GM21717 (cell line): ENCODE measurements around the gene TAC1.
"Not testable (repeated sequence)": the region's sequence is repeated elsewhere in the genome, so short reads cannot be mapped to it uniquely, and the experiment has no call there.

Experiments
- ATAC-seq: cut with Tn5 transposase; IDR thresholded peaks from one replicate; pipeline ENCODE4 v1.9.1; 2021; ENCODE audit warnings: mild to moderate bottlenecking, moderate library complexity; ENCODE audit not compliant: unreplicated experiment

Gene TAC1, protein sequence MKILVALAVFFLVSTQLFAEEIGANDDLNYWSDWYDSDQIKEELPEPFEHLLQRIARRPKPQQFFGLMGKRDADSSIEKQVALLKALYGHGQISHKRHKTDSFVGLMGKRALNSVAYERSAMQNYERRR

DNA sequence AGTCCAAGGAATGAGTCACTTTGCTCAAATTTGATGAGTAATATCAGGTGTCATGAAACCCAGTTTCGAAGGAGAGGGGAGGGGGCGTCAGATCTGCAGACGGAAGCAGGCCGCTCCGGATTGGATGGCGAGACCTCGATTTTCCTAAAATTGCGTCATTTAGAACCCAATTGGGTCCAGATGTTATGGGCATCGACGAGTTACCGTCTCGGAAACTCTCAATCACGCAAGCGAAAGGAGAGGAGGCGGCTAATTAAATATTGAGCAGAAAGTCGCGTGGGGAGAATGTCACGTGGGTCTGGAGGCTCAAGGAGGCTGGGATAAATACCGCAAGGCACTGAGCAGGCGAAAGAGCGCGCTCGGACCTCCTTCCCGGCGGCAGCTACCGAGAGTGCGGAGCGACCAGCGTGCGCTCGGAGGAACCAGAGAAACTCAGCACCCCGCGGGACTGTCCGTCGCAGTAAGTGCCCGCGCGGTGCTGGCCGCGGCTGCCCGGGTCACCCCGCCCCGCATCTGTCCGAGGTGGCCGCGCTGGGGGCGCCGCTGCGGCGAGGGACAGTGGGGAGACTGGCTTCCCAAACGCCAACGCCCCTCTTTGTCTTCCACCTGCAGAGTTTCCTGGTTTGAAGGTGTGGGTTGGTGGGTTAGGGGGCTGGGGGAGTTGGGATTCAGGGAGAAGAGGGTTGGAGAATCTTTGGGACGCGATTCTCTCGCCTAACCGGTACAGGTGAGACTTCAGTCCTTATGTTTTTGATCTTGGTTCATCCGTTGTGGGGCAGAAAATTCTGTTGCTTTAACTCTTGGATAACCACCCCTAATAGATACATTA, at the start of gene TAC1:
TAC1 (plus strand) TSS at position 351 of the 829 bp plus-strand sequence. CDS start 527 bp downstream, outside the sequence.
- ATAC-seq: no peak

DNA sequence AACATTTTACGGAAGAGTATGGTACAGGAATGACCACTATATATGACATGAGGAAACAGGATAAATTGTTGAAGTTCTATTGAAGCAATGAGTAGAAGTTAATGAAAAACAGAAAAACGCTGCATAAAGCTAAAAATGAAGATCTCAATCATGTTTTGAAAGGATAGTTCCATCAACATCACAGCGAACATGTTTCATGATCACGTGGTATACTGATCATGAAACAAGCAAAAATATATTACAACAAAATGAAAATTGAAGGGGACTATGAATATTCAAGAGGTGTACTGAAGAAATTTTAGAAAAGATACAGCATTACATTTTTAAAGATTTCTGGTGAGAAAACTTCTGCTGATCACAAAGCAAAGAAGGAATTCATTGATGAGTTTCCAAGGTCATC, 45.9 kb upstream of the TAC1 start:
- ATAC-seq: no peak

DNA sequence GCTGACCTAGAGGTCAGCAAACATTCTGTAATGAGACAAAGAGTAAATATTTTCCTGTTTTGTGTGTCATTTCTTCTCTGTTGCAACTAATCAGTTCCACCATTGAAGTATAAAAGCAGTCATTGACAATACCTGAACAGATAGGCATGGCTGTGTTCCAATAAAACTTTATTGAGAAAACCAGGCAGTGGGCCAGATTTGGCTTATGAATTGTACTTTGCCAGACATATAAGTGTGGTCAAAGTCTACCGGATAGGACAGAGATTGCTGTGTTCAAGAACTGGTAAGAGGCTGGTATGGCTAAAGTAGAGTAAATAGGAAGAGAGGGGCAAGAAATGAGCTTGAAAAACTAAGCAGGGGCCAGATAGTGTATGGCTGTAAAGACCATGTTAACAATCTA, 38.3 kb upstream of the TAC1 start:
- no peak for ATAC-seq

DNA sequence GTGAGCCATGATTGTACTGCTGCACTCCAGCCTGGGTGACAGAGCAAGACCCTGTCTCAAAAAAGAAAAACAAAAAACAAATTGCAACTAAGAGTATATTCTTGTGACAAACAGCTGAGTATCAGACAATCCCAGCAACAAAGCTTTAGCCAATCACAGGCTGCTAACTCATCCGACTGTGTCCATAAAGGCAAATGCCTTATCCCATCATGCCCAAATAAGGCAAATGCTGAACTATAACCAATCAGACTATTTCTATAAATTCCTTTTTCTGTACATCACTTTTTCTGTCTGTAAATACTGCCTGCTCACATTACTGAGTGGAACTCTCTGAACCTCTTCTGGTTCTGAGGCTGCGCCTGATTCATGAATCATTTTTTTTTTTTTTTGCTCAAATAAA, 37.5 kb upstream of the TAC1 start:
- no peak for ATAC-seq

DNA sequence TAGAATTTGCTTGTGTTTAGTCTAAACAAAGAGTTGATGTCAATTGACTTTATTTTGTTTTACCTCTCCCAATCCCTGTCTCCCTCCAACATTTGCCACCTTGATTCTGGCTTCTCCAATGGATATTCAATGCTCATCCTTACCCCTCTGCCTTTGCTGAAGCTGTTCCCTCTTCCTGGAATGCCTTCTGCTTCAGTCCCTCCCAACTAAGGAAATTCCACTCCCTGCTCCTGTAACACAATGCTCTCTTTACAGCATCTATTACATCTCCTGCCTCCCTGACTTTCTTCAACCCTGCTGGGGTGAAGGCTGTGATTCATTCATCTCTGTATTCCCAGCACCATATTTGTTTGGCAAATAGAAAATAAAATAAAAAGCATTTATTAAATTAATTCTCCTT, 34.5 kb upstream of the TAC1 start:
- no peak for ATAC-seq

DNA sequence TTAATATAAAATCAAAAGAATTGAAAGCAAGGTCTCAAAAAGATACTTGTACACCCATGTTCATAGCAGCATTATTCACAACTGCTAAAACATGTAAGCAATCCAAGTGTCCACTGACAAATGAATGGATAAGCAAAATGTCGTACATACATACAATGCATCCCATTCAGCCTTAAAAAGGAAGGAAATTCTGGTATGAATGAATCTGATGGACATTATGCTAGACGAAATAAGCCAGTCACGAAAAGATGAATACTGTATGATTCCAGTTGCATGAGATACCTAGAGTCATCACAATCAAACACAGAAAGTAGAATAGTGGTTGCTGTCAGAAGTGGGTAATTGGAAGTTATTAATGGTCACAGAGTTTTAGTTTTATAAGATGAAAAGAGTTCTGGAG, 9.5 kb upstream of the TAC1 start:
- no peak for ATAC-seq

DNA sequence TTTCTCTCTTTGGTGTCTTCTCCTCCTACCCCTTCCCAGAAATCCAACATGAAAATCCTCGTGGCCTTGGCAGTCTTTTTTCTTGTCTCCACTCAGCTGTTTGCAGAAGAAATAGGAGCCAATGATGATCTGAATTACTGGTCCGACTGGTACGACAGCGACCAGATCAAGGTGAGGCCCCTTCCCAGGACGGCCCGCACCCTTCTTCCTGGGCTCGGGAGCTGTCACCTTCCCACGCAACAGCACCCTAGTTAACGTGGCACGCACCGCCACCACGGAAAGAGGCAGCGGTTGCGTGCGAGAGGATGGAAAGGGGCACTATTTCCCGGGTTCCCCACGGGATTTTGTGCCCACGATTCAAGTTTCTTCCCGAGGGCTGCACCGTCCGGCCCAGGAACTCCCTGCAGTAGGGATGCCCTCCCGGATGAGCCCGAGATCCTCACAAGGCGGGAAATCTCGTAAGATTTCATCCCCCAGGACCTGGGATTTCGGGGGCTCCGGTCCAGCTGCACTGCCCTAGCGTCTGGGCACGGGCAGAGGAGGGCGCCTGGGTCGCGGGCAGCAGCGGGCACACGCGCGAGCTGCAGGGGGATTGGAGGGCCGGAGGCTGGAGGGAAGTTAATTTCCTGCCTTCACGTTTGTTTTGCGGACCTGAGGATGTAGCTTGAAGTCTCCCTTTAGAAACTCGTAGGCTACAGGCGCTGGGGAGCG, 834 bp downstream of the TAC1 start:
- no peak for ATAC-seq

DNA sequence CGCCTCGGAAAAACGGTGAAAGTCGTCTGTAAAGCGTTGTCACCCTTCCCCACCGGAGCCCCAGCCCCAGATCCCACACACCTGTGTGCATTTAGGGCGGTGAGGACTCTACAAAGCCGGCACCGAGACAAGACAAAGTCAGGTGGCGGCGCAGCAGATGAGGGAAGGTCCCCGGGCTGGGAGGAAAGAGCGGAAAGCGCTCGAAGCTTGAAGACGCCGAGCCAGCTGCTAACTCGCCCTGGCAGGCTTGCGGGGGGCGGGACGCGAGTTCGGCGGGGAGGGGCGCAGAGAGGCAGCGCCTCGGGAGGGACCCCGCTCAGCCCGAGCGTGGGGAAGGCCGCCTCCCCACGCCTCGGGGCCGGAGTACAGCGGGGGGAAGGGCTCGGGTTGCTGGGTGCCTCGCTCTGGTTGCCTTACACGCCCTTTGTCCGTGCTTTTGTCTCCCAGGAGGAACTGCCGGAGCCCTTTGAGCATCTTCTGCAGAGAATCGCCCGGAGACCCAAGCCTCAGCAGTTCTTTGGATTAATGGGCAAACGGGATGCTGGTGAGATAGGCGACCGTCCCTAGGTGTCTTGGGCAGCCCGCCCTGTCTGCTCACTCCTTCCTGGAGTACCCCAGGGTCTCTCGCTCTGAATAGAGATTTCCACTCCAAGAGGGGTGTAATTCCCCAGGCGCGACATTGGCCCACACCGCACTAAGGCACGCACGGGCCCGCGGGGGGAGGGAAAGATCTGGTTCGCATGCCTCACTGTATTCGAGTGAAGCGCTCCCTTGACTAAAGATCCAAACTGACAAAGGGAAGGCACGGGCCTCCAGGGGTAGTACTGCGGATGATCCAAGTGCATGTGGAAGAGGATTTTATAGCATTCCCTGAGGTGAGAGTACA, 1.6 kb downstream of the TAC1 start:
- ATAC-seq: no peak

DNA sequence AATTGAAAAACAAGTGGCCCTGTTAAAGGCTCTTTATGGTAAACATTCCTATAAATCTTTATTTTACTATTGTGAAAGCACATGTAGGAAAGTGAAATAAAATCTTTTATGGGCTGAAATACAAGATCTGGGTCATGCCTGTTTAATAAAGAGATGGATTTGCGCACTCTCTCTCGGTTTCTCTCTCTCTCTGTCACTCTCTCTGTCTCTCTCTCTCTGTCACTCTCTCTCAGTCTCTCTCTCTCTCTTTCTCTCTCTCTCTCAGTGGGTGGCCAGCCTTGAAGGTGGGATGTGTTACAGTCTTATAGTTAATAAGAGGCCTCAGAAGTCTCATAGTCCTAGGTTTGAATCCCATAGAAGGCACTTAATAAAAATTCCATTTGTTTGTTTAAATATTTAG, 2.4 kb downstream of the TAC1 start:
- ATAC-seq: no peak

DNA sequence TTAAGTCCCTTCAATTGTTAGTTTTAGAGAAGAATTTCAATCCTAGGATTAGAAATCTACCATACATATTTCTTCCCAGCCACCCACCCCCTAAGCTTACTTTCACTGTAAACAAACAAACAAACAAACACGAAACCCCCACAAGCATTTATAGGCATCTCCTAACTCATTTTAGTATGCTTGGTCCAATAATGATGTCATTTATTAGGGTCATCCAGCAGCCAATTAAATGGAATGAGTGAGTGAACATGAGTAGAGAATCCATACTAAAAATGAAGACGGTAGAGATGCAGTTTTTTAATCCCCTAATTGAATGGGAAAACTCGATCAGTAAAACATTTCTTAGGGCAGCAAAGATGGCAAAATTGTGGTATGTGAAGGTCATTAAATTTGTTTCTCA, 3.2 kb downstream of the TAC1 start:
- no peak for ATAC-seq

DNA sequence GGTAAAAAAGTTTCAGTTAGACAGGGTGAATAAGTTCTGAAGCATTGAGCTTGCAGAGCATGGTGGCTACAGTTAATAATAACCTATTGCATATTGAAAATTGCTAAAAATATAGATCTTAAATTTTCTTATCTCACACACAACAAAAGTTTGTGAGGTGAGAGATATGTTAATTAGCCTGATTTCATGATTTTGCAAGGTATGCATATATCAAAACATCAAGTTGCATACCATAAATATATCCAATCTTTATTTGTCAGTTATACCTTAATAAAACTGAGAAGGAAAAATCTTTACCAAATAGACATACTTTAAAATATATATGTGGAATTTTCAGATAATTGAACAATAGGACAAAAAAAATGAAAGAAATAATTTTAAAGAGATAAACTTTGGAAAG, 16.6 kb downstream of the TAC1 start:
- no peak for ATAC-seq

DNA sequence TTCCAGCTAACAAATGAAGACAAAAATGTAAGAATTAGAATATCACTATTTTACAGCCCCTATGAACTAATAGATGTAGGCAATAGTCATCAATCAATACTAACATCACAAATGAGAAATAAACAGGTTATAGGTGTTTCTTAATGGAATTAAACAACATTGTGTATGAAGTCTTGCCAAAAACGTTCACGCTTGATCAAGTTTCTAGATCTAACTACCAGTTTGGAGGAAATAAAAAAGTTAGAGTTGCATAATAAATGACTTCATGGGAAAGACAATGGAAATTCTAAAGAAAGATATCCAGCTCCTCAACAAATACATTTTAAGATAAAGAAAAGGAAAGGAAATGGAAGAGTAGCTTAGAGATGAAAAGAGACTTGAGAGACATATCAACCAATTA, 19.7 kb downstream of the TAC1 start:
- no peak for ATAC-seq

DNA sequence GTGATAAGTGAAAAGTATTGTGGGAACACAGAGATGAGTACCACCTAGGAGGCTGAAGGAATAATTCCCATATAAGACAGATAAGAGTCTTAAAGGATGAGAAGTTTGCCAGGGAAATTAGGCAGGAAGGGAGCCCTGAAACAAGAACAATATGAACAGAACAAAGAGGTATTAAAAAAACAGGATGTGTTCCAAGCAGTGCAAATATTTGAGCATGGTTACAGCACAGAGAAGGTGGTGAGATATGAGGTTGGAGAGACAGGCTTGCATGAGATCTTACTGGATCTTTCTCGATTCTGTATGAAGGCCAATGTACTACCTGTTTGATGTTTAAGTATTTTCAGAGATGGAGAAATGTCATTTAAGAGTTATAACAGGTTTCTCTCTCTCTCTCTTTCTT, 20.3 kb downstream of the TAC1 start:
- no peak for ATAC-seq

DNA sequence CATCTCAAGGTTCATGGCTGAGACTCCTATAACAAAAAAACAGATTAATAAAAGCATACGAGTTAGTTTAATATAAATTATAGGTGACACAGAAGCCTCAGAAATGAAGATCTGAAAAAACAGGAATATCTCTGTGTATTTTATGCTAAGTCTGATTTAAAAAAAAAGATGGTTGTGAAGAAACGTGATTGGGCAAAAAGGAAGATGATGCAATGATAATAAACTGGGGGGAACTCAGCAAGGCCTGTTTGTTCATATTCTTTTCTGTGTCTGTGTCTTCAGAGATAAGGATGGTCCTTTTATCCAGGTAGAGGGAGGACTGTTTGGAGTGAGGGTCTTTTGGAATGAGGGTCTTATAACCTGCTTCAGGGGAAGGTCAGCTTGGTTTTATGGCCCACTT, 25.9 kb downstream of the TAC1 start:
- ATAC-seq: no peak

DNA sequence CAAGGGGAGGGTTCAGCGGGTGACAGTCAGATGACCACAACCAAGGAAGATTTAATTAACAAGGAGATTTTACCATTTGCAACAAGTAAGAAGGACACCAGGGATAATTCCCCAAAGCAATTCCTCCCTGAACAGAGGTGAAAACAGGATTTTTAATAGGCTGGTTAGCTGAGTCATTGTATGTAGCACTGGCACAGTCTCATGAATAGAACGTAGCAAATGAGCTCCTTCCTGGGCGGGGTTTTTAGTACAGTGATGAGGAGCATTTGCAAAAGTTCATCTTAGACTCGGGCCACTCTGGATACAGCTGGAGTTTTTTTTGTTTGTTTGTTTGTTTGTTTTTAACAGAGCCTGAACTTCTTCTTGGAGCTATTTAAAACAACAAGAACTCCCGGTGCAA, 39.0 kb downstream of the TAC1 start:
- no peak for ATAC-seq

DNA sequence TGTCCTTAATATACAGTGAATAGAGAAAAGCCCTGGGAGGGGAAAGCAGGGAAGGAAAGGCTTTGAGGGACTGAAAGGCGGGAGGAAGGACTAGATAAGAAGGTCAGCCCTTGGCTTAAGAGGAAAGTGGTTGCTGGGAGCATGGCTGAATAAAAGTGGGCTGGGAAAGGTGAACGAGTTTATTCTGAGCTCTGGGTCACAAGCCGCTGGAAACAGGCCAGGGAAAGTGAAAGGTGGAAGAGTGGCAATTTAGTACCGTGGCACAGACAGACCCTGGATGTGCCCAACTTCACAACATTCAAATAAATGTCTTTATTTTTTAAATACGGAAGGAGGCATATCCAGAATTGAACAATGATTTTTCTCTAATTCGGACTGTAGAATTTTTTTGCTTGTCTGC, 39.7 kb downstream of the TAC1 start:
- ATAC-seq: no peak

DNA sequence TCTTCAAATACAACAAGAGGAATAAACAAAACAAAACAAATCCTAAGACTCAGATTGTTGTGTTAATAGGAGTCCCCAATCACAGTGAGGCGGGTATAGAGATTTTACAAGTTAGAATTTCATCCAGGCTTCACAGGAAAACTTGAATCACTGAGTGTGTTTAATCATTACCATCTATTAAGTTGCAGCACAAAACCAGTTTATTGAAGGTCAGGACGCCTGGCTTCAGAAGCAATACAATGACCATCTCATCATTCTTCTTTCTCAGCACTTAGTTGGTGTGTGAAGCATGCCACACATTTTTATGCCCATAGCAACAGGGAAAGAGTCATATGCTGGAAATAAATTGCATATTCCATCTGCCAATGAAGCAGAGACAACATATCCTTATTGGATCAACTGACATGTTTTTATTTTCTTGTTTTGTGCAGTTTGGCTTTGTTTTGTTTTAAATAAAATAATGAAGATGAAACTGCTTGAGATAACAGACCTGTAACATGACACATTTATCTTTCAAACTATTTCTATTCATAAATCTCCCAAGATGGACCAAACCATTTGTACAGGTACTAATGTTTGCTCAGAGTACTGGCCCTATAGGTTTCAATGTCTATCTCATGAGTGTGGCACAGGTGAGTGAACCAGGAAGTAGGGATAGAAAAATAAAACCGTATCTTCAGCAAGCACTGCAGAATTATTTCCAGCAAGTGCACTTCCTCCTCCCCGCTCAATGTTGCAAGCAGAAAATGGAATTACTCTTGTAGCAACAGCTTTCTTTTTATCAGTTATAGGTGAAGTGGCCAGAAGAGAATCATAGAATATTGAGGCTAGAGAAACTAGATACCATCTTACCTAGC, 40.4 kb downstream of the TAC1 start:
- no peak for ATAC-seq

DNA sequence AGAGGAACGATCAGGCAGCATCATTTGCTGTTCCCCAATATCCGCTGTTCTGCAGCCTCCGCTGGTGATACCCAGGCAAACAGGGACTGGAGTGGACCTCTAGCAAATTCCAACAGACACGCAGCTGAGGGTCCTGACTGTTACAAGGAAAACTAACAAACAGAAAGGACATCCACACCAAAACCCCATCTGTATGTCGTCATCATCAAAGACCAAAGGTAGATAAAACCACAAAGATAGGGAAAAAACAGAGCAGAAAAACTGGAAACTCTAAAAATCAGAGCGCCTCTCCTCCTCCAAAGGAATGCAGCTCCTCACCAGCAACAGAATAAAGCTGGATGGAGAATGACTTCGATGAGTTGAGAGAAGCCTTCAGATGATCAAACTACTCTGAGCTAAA, 54.5 kb downstream of the TAC1 start:
- ATAC-seq: not testable (repeated sequence)
